ENCODE results near the gene PRR5L.
"Not testable (repeated sequence)": the region's sequence is repeated elsewhere in the genome, so short reads cannot be mapped to it uniquely, and the experiment has no call there.

PRR5L gene

GRCh38 chr11:36511062-36511461 is 215.0 kb downstream of the PRR5L start:
- H3K27ac ChIP-seq, result peak overlapping the region; percentile 91

GRCh38 chr11:36512016-36512415 is 215.9 kb downstream of the PRR5L start:
- peak overlapping the region; percentile 91 for H3K27ac ChIP-seq
- DNase-seq (ENCODE audit: low read depth, low spot score), result no peak

More at GRCh38 chr11:36511062-36511461, 215.0 kb downstream of the PRR5L start:
- DNase-seq (ENCODE audit: low read depth, low spot score), result not testable (repeated sequence)

- no peak for DNase-seq (ENCODE audit: low read depth, low spot score)
Measured at GRCh38 chr11:36513965-36514364, 217.9 kb downstream of the PRR5L start.

More at GRCh38 chr11:36513965-36514364, 217.9 kb downstream of the PRR5L start:
- H3K27ac ChIP-seq, result no peak overlapping the region
